Ascending aorta (tissue), 2 donors: ENCODE data around the gene TNS4. TPM values are rescaled to one million over a fixed set of nuclear protein-coding genes. Genes with fewer than 3 reads are reported as not detected.

Experiments used
- DNase-seq, 2 donors: peaks; one replicate each; pipeline ENCODE4 v3.0.0-alpha.2; 2019; ENCODE audit warnings: low spot score in 2 of 2
- H3K27ac ChIP-seq, 2 donors: fragments of 200-600 bp; sonication (generic); one replicate each; pipeline ENCODE4 v1.5.1; 2016 to 2017; ENCODE audit warnings: mild to moderate bottlenecking in 1 of 2
- H3K27me3 ChIP-seq: fragments of 200-600 bp; sonication (generic); one replicate; pipeline ENCODE4 v1.5.1; 2017
- H3K36me3 ChIP-seq, 2 donors: fragments of 200-600 bp; sonication (generic); one replicate each; pipeline ENCODE4 v1.5.1; 2016
- H3K4me1 ChIP-seq, 2 donors: fragments of 200-600 bp; sonication (generic); one replicate each; pipeline ENCODE4 v1.5.1; 2016 to 2017; ENCODE audit warnings: mild to moderate bottlenecking in 1 of 2
- H3K4me3 ChIP-seq, 2 donors: fragments of 200-600 bp; sonication (generic); one replicate each; pipeline ENCODE4 v1.5.1; 2016 to 2017; ENCODE audit warnings: mild to moderate bottlenecking in 1 of 2
- H3K9me3 ChIP-seq, 2 donors: fragments of 200-600 bp; sonication (generic); one replicate each; pipeline ENCODE4 v1.5.1; 2016
- CTCF ChIP-seq, 3 experiments: fragments of 200-600 bp in 2 of 3; fragments of 450-650 bp in 1 of 3; sonication (generic) in 2 of 3; IDR thresholded peaks; one replicate each; pipeline ENCODE4 v1.5.1; 2016 to 2019; ENCODE audit warnings: antibody characterized with exemption in 3 of 3, mild to moderate bottlenecking in 1 of 3, moderate library complexity in 1 of 3
- intact Hi-C: fragments of 100-400 bp; cut with DNase I; formaldehyde crosslinking; loops from one replicate; pipeline ENCODE4 v1.15.1; 2023
- total RNA-seq: library from RNA; depleted of rRNA; stranded (reverse); fragments of >200 nt; gene quantifications from one replicate; pipeline ENCODE4 v1.1.0, GENCODE V29; 2016

The TNS4 gene
- total RNA-seq, 1 donor from 2014 or later, result not detected

GRCh38 chr17:40452216-40452787 lies 49.1 kb downstream of the TNS4 start:
- Histone ChIP-seq H3K36me3 (peaks cover 14% of the 10 kb centered on the region in 2 donors), H3K9me3 (no peaks in the 10 kb centered on the region), H3K4me3 (no peak overlapping the region), H3K27ac (peak overlapping the region; percentile 73 to 86), H3K4me1 (peaks cover 43 to 46% of the 10 kb centered on the region in 2 donors), H3K27me3 (no peaks in the 10 kb centered on the region)
- TF ChIP-seq CTCF (IDR thresholded peaks at IDR 0.05), result no peak
- peak in 1 of 2 donors; percentile 89 for DNase-seq
- intact Hi-C loops, result loop anchor here (1.0 to 5.0 kb wide), 2 partner anchors 9 to 140 kb away; partner anchors contain the start of gene IGFBP4

- intact Hi-C loops, result loop anchor here (5.0 kb wide), 1 partner anchor 139 kb away; no protein-coding TSS in a partner anchor
- no peak overlapping the region for H3K4me3 ChIP-seq
- no peaks in the 10 kb centered on the region for H3K9me3 ChIP-seq
- no peaks in the 10 kb centered on the region for H3K27me3 ChIP-seq
- no peak for TF ChIP-seq CTCF (IDR thresholded peaks at IDR 0.05)
- H3K27ac ChIP-seq, result peak overlapping the region; percentile 73 to 86
- H3K36me3 ChIP-seq, result peaks cover 9 to 14% of the 10 kb centered on the region in 2 donors
- peaks cover 37 to 43% of the 10 kb centered on the region in 2 donors for H3K4me1 ChIP-seq
- DNase-seq, result peak; percentile 49 to 90
Observed at GRCh38 chr17:40451420-40451819, 50.0 kb downstream of the TNS4 start.

GRCh38 chr17:40450175-40450574 lies 51.2 kb downstream of the TNS4 start:
- peak in 2 of 3 experiments; percentile 29 to 32 for TF ChIP-seq CTCF (IDR thresholded peaks at IDR 0.05)
- H3K4me3 ChIP-seq, result no peak overlapping the region
- H3K4me1 ChIP-seq, result peaks cover 35 to 47% of the 10 kb centered on the region in 2 donors
- no peaks in the 10 kb centered on the region for H3K9me3 ChIP-seq
- peak overlapping the region; percentile 73 to 86 for H3K27ac ChIP-seq
- no peak for DNase-seq
- intact Hi-C loops, result loop anchor here (5.0 kb wide), 1 partner anchor 138 kb away; no protein-coding TSS in a partner anchor
- H3K36me3 ChIP-seq, result peaks cover 9 to 14% of the 10 kb centered on the region in 2 donors
- H3K27me3 ChIP-seq, result no peaks in the 10 kb centered on the region

GRCh38 chr17:40448639-40449261 lies 52.7 kb downstream of the TNS4 start:
- DNase-seq, result no peak
- Histone ChIP-seq H3K27ac (peak overlapping the region; percentile 65 to 76), H3K27me3 (no peaks in the 10 kb centered on the region), H3K9me3 (no peaks in the 10 kb centered on the region), H3K4me1 (peaks cover 35 to 57% of the 10 kb centered on the region in 2 donors), H3K4me3 (no peak overlapping the region), H3K36me3 (peaks cover 4 to 10% of the 10 kb centered on the region in 2 donors)
- intact Hi-C loops, result no loop called here
- TF ChIP-seq CTCF (IDR thresholded peaks at IDR 0.05), result no peak

- Histone ChIP-seq H3K27me3 (no peaks in the 10 kb centered on the region), H3K4me1 (peaks cover 35 to 57% of the 10 kb centered on the region in 2 donors), H3K27ac (peak overlapping the region; percentile 65 to 76), H3K4me3 (peak overlapping the region in 1 of 2 donors; percentile 39), H3K36me3 (peaks cover 0 to 4% of the 10 kb centered on the region in 2 donors), H3K9me3 (no peaks in the 10 kb centered on the region)
- intact Hi-C loops, result no loop called here
- peak in 1 of 2 donors; percentile 73 for DNase-seq
- TF ChIP-seq CTCF (IDR thresholded peaks at IDR 0.05), result no peak
Observed at GRCh38 chr17:40448213-40448638, 53.2 kb downstream of the TNS4 start.
